LNCaP clone FGC (cell line): ENCODE measurements around the gene PAPPA.

Experiments used
- DNase-seq: peaks from one replicate; pipeline ENCODE4 v3.0.0-alpha.2; 2011; ENCODE audit warnings: low read depth
- H3K4me3 ChIP-seq: 2 replicates; pipeline ENCODE4 v1.5.1; 2011; ENCODE audit warnings: mild to moderate bottlenecking, low read depth, low read length, control low read depth
- TF ChIP-seq, protein P1 (sequence below): IDR thresholded peaks from 2 replicates; pipeline ENCODE4 v1.5.1; 2012; ENCODE audit warnings: mild to moderate bottlenecking; ENCODE audit not compliant: control insufficient read depth, insufficient read depth; ENCODE audit errors: extremely low read depth

Gene PAPPA

DNA sequence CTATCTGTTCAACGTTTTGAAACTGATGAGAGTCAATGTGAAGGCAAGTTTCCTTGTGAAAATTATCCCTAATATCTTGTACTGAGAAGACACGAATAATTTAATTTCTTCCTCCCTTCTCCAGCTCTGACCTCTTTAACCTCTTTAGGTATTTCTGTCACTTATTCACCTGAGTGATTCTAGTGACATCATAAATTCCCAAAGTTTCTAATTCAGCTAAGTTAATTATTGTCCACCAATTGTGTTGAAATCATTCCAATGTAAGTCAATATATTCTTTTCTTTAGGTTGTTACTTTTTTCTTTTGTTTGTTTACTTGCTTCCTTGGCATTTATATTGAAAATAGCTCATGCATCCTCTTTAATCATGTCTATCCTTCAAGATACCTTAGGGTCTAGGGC, 143.8 kb downstream of the PAPPA start:
- H3K4me3 ChIP-seq, result no peak overlapping the region
- TF ChIP-seq, protein P1, sequence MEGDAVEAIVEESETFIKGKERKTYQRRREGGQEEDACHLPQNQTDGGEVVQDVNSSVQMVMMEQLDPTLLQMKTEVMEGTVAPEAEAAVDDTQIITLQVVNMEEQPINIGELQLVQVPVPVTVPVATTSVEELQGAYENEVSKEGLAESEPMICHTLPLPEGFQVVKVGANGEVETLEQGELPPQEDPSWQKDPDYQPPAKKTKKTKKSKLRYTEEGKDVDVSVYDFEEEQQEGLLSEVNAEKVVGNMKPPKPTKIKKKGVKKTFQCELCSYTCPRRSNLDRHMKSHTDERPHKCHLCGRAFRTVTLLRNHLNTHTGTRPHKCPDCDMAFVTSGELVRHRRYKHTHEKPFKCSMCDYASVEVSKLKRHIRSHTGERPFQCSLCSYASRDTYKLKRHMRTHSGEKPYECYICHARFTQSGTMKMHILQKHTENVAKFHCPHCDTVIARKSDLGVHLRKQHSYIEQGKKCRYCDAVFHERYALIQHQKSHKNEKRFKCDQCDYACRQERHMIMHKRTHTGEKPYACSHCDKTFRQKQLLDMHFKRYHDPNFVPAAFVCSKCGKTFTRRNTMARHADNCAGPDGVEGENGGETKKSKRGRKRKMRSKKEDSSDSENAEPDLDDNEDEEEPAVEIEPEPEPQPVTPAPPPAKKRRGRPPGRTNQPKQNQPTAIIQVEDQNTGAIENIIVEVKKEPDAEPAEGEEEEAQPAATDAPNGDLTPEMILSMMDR, result no peak
- DNase-seq, result no peak

- TF ChIP-seq, protein P1, result no peak
- H3K4me3 ChIP-seq, result no peak overlapping the region
- DNase-seq, result no peak
Observed at GRCh38 chr9:116298249-116298648, 144.7 kb downstream of the PAPPA start.

DNA sequence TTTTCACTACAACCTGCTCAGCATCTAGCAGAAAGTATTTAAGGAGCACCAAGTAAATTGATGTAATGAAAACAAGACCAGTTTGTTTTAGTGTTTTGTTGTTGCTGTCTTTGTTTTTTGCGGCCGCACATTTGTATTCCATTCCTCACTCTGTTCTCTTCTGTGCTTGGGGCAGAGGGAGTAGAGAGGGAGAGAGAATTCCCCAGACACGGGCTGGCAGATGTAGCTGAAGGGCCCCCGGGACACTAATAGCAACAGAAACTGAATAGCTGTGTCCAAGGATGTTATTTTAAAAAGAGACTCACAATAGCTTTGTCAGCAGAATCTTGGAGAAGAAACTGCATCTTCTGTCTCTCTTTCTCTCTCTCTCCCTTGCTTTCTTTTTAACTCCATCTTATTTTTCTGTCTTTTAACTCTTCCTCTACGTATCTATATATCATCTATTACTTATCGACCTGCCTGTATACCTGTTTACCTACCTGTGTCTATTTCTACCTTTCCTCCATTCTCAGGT, 145.3 kb downstream of the PAPPA start:
- TF ChIP-seq, protein P1, result no peak
- H3K4me3 ChIP-seq, result no peak overlapping the region
- DNase-seq, result no peak

DNA sequence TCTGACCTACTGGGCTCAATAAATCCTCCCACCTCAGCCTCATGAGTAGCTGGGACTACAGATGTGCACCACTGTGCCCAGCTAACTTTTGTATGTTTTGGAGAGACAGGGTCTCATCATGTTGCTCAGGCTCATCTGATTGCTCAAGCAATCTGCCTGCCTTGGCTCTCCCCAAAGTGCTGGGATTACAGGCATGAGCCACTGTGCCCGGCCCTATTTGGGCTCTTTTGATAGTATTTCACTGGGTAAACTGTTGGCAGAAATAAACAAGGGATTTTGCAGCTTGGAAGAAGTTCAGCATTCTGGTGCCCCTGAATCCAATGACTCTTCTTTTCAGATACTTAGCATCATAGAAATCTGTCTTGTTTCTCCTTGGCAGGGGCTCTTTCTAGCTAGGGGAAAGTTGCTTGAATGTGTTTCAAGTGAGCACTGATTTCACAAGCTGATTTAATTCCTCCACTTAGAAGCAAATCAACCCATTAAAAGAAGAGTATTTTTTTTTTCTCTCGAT, 146.8 kb downstream of the PAPPA start:
- TF ChIP-seq, protein P1, result no peak
- no peak for DNase-seq
- no peak overlapping the region for H3K4me3 ChIP-seq

- TF ChIP-seq, protein P1, result no peak
- no peak for DNase-seq
- H3K4me3 ChIP-seq, result no peak overlapping the region
Observed at GRCh38 chr9:116303270-116303669, 149.7 kb downstream of the PAPPA start.

DNA sequence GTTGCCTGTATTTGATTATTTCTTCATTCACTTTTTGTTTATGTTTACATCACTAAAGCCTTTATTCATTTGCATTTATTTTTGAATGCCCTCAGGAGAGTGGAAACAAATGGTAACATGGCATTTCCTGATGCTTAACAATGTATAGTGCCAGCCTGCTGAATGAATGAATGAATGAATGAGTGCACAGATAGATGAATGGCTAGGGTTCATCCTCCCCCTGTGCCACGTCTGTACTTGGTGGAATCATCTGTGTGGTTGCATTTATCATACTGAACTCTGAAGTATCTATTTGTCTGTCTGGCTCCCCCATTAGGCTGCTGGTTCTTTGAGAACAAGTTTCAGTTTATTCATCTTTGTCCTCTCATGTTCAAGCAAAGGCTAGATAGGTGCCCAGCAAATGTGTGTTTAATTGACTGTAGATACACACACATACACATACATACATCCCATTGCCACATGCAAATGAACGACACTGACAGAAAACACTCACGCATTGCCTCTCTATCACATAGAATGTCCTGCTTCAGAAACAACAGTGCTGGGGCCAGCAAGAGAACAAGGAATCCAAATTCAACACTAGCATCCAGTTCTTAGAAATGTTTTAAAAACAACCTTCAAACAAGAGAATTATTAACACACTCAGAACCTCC, 150.4 kb downstream of the PAPPA start:
- no peak overlapping the region for H3K4me3 ChIP-seq
- TF ChIP-seq, protein P1, result no peak
- no peak for DNase-seq

DNA sequence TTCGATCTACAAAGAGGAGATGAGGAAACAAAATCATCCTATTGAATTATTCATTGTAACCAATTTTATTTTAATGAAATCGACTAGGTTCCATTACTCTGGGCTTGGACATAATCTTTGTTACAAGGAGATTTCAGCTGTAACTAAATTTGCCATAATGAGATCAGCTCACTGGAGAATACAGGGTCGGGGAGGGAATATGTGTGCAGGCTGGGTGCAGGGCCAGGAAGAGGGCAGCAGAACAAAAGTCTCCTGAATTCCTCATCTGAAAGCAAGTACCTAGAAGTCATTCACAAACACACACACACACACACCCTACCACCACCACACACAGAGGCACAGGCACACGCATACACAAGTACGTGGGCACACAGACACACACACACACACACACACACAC, 151.2 kb downstream of the PAPPA start:
- TF ChIP-seq, protein P1, result no peak
- H3K4me3 ChIP-seq, result no peak overlapping the region
- DNase-seq, result no peak
